Parathyroid adenoma (tissue), 2 donors: ENCODE data around the gene GRIFIN.

Experiments used
- H2AFZ ChIP-seq: fragments of 300-600 bp; sonication (generic); one replicate; pipeline ENCODE4 v1.7.0; 2017; ENCODE audit warnings: antibody characterized with exemption, mild to moderate bottlenecking
- H3K27ac ChIP-seq: fragments of 300-600 bp; sonication (generic); one replicate; pipeline ENCODE4 v1.7.0; 2017
- H3K27me3 ChIP-seq: fragments of 300-600 bp; sonication (generic); one replicate; pipeline ENCODE4 v1.7.0; 2017; ENCODE audit warnings: low read length; ENCODE audit not compliant: control insufficient read depth, insufficient read depth
- H3K36me3 ChIP-seq: fragments of 300-600 bp; sonication (generic); one replicate; pipeline ENCODE4 v1.7.0; 2017; ENCODE audit warnings: low read length; ENCODE audit not compliant: control insufficient read depth, insufficient read depth
- H3K4me1 ChIP-seq: fragments of 300-600 bp; sonication (generic); one replicate; pipeline ENCODE4 v1.7.0; 2017; ENCODE audit warnings: control low read depth
- H3K4me2 ChIP-seq: fragments of 300-600 bp; sonication (generic); one replicate; pipeline ENCODE4 v1.7.0; 2017; ENCODE audit warnings: low read length
- H3K4me3 ChIP-seq: fragments of 300-600 bp; sonication (generic); one replicate; pipeline ENCODE4 v1.7.0; 2017; ENCODE audit warnings: low read depth, low read length
- H3K79me2 ChIP-seq: fragments of 300-600 bp; sonication (generic); one replicate; pipeline ENCODE4 v1.7.0; 2017; ENCODE audit warnings: control low read depth
- H3K9ac ChIP-seq: fragments of 300-600 bp; sonication (generic); one replicate; pipeline ENCODE4 v1.7.0; 2017; ENCODE audit warnings: mild to moderate bottlenecking
- H3K9me3 ChIP-seq: fragments of 300-600 bp; sonication (generic); one replicate; pipeline ENCODE4 v1.7.0; 2017; ENCODE audit warnings: low read length; ENCODE audit not compliant: control insufficient read depth
- TF ChIP-seq, protein P1 (sequence below): fragments of 300-600 bp; sonication (generic); IDR thresholded peaks from one replicate; pipeline ENCODE4 v1.7.0; 2017; ENCODE audit warnings: antibody characterized with exemption, mild to moderate bottlenecking
- donor health status: primary hyperparathyroidism.

The GRIFIN gene

DNA sequence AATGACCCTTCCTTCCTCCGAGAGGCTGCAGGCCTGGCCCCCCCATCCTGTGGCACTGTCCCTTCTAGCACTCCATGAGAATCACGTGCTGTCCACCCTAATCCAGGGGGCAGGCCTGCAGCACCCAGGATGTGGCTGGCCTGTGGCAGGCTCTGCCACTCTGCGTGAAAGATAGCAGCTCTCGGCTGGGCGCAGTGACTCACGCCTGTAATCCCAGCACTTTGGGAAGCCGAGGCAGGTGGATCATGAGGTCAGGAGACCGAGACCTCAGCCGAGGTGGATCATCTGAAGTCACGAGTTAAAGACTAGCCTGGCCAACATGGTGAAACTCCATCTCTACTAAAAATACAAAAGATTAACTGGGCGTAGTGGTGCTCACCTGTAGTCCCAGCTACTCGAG, 24.5 kb upstream of the GRIFIN start:
- no peaks in the 10 kb centered on the region for H3K27me3 ChIP-seq
- H3K4me2 ChIP-seq = no peak overlapping the region
- H3K36me3 ChIP-seq = no peaks in the 10 kb centered on the region
- H3K9me3 ChIP-seq = no peaks in the 10 kb centered on the region
- no peaks in the 10 kb centered on the region for H3K4me1 ChIP-seq
- H3K4me3 ChIP-seq = no peak overlapping the region
- no peak overlapping the region for H3K27ac ChIP-seq
- no peak overlapping the region for H3K9ac ChIP-seq
- H2AFZ ChIP-seq = no peak overlapping the region
- TF ChIP-seq, protein P1, sequence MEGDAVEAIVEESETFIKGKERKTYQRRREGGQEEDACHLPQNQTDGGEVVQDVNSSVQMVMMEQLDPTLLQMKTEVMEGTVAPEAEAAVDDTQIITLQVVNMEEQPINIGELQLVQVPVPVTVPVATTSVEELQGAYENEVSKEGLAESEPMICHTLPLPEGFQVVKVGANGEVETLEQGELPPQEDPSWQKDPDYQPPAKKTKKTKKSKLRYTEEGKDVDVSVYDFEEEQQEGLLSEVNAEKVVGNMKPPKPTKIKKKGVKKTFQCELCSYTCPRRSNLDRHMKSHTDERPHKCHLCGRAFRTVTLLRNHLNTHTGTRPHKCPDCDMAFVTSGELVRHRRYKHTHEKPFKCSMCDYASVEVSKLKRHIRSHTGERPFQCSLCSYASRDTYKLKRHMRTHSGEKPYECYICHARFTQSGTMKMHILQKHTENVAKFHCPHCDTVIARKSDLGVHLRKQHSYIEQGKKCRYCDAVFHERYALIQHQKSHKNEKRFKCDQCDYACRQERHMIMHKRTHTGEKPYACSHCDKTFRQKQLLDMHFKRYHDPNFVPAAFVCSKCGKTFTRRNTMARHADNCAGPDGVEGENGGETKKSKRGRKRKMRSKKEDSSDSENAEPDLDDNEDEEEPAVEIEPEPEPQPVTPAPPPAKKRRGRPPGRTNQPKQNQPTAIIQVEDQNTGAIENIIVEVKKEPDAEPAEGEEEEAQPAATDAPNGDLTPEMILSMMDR = no peak
- H3K79me2 ChIP-seq = no peaks in the 10 kb centered on the region

DNA sequence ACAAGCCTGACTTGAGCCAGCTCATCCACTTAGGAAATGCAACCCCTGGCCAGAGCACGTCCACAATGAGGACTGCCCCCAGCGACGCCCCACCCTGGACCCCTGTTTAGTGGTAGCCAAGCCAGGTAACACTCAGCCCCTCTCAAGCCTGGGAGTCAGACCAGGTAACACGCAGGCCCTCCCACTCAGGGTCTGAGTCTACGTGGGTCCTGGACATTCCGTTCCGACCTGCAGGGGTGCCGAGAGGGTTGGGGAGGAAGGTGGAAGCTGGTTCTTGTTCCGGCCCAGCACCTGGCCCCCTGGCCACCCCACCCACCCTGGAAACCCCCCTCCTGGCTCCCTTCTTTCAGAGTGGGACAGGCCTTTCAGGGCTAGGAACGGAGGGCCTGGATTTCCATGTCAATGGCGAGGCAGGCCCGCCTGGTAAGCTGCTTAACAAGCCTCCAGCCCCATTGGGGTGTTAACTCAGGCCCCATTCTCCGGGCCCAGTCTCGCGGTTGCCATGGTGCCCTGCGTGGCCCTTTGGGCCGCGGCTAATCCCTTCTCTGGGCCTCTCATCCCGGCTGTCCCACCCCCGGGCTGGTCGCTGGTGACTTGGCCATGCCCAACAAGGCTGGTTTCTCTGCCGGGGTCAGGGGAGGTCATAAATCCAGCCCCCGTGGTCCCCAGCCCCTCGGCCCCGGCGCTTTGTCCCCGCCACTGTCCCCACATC, 23.7 kb upstream of the GRIFIN start:
- H3K4me3 ChIP-seq = no peak overlapping the region
- H3K4me2 ChIP-seq = no peak overlapping the region
- TF ChIP-seq, protein P1 = no peak
- H2AFZ ChIP-seq = no peak overlapping the region
- H3K36me3 ChIP-seq = no peaks in the 10 kb centered on the region
- H3K9ac ChIP-seq = no peak overlapping the region
- no peaks in the 10 kb centered on the region for H3K79me2 ChIP-seq
- no peaks in the 10 kb centered on the region for H3K27me3 ChIP-seq
- H3K4me1 ChIP-seq = no peaks in the 10 kb centered on the region
- no peak overlapping the region for H3K27ac ChIP-seq
- no peaks in the 10 kb centered on the region for H3K9me3 ChIP-seq

DNA sequence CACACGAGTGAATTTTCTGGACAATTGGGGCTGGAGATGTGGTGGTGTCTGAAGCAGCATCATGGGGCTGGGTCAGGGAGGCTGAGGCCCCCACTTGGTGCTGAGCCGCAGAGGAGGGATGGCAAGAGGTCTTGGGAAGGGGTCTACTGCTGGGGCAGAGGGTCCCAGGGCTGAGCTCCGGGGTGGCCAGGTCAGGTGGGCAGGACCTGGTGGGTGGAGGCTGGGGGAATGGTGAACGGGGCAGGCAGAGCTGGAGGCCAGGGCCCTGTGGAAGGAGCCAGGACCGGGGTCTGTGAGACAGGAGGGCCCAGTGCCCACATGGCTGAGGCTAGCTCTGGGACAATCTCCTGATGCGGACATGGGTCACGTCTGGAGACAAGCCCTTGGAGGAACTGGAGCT, 23.0 kb upstream of the GRIFIN start:
- Histone ChIP-seq H3K4me2 (no peak overlapping the region), H3K27me3 (no peaks in the 10 kb centered on the region), H3K36me3 (no peaks in the 10 kb centered on the region), H2AFZ (no peak overlapping the region), H3K4me3 (no peak overlapping the region), H3K79me2 (no peaks in the 10 kb centered on the region), H3K9me3 (no peaks in the 10 kb centered on the region), H3K27ac (no peak overlapping the region), H3K4me1 (no peaks in the 10 kb centered on the region), H3K9ac (no peak overlapping the region)
- TF ChIP-seq, protein P1 = no peak

DNA sequence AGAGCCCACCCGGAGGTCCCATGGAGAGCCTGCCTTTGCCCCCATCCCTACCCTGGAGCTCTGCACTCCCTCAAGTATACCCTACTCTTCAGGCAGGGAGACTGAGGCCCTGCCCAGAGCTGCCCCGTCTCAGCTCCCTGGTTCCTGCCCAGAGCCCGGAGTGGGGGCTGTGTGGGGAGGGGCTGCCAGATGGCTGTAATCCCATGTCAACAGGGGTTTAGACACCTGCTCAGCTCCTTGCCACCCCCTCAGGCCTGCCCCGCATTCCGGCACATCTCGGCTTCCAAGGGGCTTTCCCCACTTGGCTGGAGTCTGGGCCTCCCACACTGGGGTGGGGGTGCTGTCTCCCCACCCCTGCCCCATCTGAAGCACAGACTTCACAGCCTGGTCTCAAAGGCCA, 22.5 kb upstream of the GRIFIN start:
- H3K27me3 ChIP-seq = no peaks in the 10 kb centered on the region
- H2AFZ ChIP-seq = no peak overlapping the region
- no peak overlapping the region for H3K27ac ChIP-seq
- no peaks in the 10 kb centered on the region for H3K9me3 ChIP-seq
- H3K4me1 ChIP-seq = no peaks in the 10 kb centered on the region
- no peak overlapping the region for H3K4me3 ChIP-seq
- H3K79me2 ChIP-seq = no peaks in the 10 kb centered on the region
- H3K36me3 ChIP-seq = no peaks in the 10 kb centered on the region
- no peak overlapping the region for H3K9ac ChIP-seq
- H3K4me2 ChIP-seq = no peak overlapping the region
- TF ChIP-seq, protein P1 = no peak
